Measurements from ENCODE around the gene ST3GAL2.
A peak's percentile ranks its signal among the peaks of the same experiment; 100 is the strongest.

Gene ST3GAL2

GRCh38 chr16:70438969-70439862 lies at the start of gene ST3GAL2:
Gene ST3GAL2, minus strand, starts transcription at chr16:70439100. Its CDS starts 40,570 bp downstream, at chr16:70398530.
- Histone ChIP-seq H3K9ac (ENCODE audit: low read depth, low read length) (peak within 1 kb of the TSS; percentile 73), H3K27ac (ENCODE audit: low read depth, low read length) (peak within 1 kb of the TSS; percentile 90), H3K4me3 (ENCODE audit: low read depth, low read length) (peak within 1 kb of the TSS; percentile 85), H3K9me3 (ENCODE audit: control insufficient read depth, insufficient read depth, low read length) (no peaks in the 10 kb centered on the region), H3K27me3 (ENCODE audit: control insufficient read depth, insufficient read depth, low read length) (no peaks in the 10 kb centered on the region), H3K36me3 (ENCODE audit: control insufficient read depth, insufficient read depth, low read length) (no peaks in the 10 kb centered on the region), H3K4me1 (ENCODE audit: control insufficient read depth, insufficient read depth, low read length) (peaks cover 25% of the 10 kb centered on the region)

- no peaks in the 10 kb centered on the region for H3K4me1 ChIP-seq (ENCODE audit: control insufficient read depth, insufficient read depth, low read length)
- H3K9ac ChIP-seq (ENCODE audit: low read depth, low read length): no peak overlapping the region
- H3K27me3 ChIP-seq (ENCODE audit: control insufficient read depth, insufficient read depth, low read length): no peaks in the 10 kb centered on the region
- H3K27ac ChIP-seq (ENCODE audit: low read depth, low read length): no peak overlapping the region
- H3K4me3 ChIP-seq (ENCODE audit: low read depth, low read length): no peak overlapping the region
- H3K36me3 ChIP-seq (ENCODE audit: control insufficient read depth, insufficient read depth, low read length): peaks cover 45% of the 10 kb centered on the region
- H3K9me3 ChIP-seq (ENCODE audit: control insufficient read depth, insufficient read depth, low read length): no peaks in the 10 kb centered on the region
Observed at GRCh38 chr16:70484867-70485266, 46.0 kb upstream of the ST3GAL2 start.

- H3K27me3 ChIP-seq (ENCODE audit: control insufficient read depth, insufficient read depth, low read length): no peaks in the 10 kb centered on the region
- H3K4me1 ChIP-seq (ENCODE audit: control insufficient read depth, insufficient read depth, low read length): peaks cover 5% of the 10 kb centered on the region; the same call in 1 of the 2 replicates
- H3K27ac ChIP-seq (ENCODE audit: low read depth, low read length): no peak overlapping the region
- H3K4me3 ChIP-seq (ENCODE audit: low read depth, low read length): no peak overlapping the region
- H3K9me3 ChIP-seq (ENCODE audit: control insufficient read depth, insufficient read depth, low read length): no peaks in the 10 kb centered on the region
- H3K36me3 ChIP-seq (ENCODE audit: control insufficient read depth, insufficient read depth, low read length): peaks cover 47% of the 10 kb centered on the region
- no peak overlapping the region for H3K9ac ChIP-seq (ENCODE audit: low read depth, low read length)
Observed at GRCh38 chr16:70483426-70483825, 44.5 kb upstream of the ST3GAL2 start.

GRCh38 chr16:70482624-70483023 lies 43.7 kb upstream of the ST3GAL2 start:
- H3K9ac ChIP-seq (ENCODE audit: low read depth, low read length): no peak overlapping the region
- H3K4me3 ChIP-seq (ENCODE audit: low read depth, low read length): no peak overlapping the region
- H3K9me3 ChIP-seq (ENCODE audit: control insufficient read depth, insufficient read depth, low read length): no peaks in the 10 kb centered on the region
- no peak overlapping the region for H3K27ac ChIP-seq (ENCODE audit: low read depth, low read length)
- peaks cover 47% of the 10 kb centered on the region for H3K36me3 ChIP-seq (ENCODE audit: control insufficient read depth, insufficient read depth, low read length)
- peaks cover 5% of the 10 kb centered on the region; the same call in 1 of the 2 replicates for H3K4me1 ChIP-seq (ENCODE audit: control insufficient read depth, insufficient read depth, low read length)
- no peaks in the 10 kb centered on the region for H3K27me3 ChIP-seq (ENCODE audit: control insufficient read depth, insufficient read depth, low read length)

- Histone ChIP-seq H3K9me3 (ENCODE audit: control insufficient read depth, insufficient read depth, low read length) (no peaks in the 10 kb centered on the region), H3K27ac (ENCODE audit: low read depth, low read length) (no peak overlapping the region), H3K36me3 (ENCODE audit: control insufficient read depth, insufficient read depth, low read length) (peaks cover 47% of the 10 kb centered on the region), H3K4me3 (ENCODE audit: low read depth, low read length) (no peak overlapping the region), H3K9ac (ENCODE audit: low read depth, low read length) (no peak overlapping the region), H3K4me1 (ENCODE audit: control insufficient read depth, insufficient read depth, low read length) (peaks cover 5% of the 10 kb centered on the region; the same call in 1 of the 2 replicates), H3K27me3 (ENCODE audit: control insufficient read depth, insufficient read depth, low read length) (no peaks in the 10 kb centered on the region)
Observed at GRCh38 chr16:70481929-70482536, 43.1 kb upstream of the ST3GAL2 start.

GRCh38 chr16:70480127-70481105 lies 41.5 kb upstream of the ST3GAL2 start:
- Histone ChIP-seq H3K36me3 (ENCODE audit: control insufficient read depth, insufficient read depth, low read length) (peaks cover 42% of the 10 kb centered on the region), H3K27ac (ENCODE audit: low read depth, low read length) (no peak overlapping the region), H3K9me3 (ENCODE audit: control insufficient read depth, insufficient read depth, low read length) (no peaks in the 10 kb centered on the region)

GRCh38 chr16:70478912-70479341 lies 40.0 kb upstream of the ST3GAL2 start:
- H3K36me3 ChIP-seq (ENCODE audit: control insufficient read depth, insufficient read depth, low read length): peaks cover 42% of the 10 kb centered on the region
- H3K9me3 ChIP-seq (ENCODE audit: control insufficient read depth, insufficient read depth, low read length): no peaks in the 10 kb centered on the region
- no peak overlapping the region for H3K4me3 ChIP-seq (ENCODE audit: low read depth, low read length)
- H3K9ac ChIP-seq (ENCODE audit: low read depth, low read length): no peak overlapping the region
- no peaks in the 10 kb centered on the region for H3K27me3 ChIP-seq (ENCODE audit: control insufficient read depth, insufficient read depth, low read length)
- peaks cover 5% of the 10 kb centered on the region; the same call in 1 of the 2 replicates for H3K4me1 ChIP-seq (ENCODE audit: control insufficient read depth, insufficient read depth, low read length)
- no peak overlapping the region for H3K27ac ChIP-seq (ENCODE audit: low read depth, low read length)

More at GRCh38 chr16:70480127-70481105, 41.5 kb upstream of the ST3GAL2 start:
- H3K9ac ChIP-seq (ENCODE audit: low read depth, low read length): no peak overlapping the region
- H3K27me3 ChIP-seq (ENCODE audit: control insufficient read depth, insufficient read depth, low read length): no peaks in the 10 kb centered on the region
- H3K4me3 ChIP-seq (ENCODE audit: low read depth, low read length): no peak overlapping the region
- peaks cover 5% of the 10 kb centered on the region; the same call in 1 of the 2 replicates for H3K4me1 ChIP-seq (ENCODE audit: control insufficient read depth, insufficient read depth, low read length)

GRCh38 chr16:70478169-70478568 lies 39.3 kb upstream of the ST3GAL2 start:
- no peak overlapping the region for H3K9ac ChIP-seq (ENCODE audit: low read depth, low read length)
- H3K4me1 ChIP-seq (ENCODE audit: control insufficient read depth, insufficient read depth, low read length): peaks cover 5% of the 10 kb centered on the region; the same call in 1 of the 2 replicates
- no peaks in the 10 kb centered on the region for H3K27me3 ChIP-seq (ENCODE audit: control insufficient read depth, insufficient read depth, low read length)
- H3K9me3 ChIP-seq (ENCODE audit: control insufficient read depth, insufficient read depth, low read length): no peaks in the 10 kb centered on the region
- peaks cover 35% of the 10 kb centered on the region for H3K36me3 ChIP-seq (ENCODE audit: control insufficient read depth, insufficient read depth, low read length)
- no peak overlapping the region for H3K4me3 ChIP-seq (ENCODE audit: low read depth, low read length)
- H3K27ac ChIP-seq (ENCODE audit: low read depth, low read length): no peak overlapping the region

GRCh38 chr16:70476272-70477020 lies 37.5 kb upstream of the ST3GAL2 start:
- Histone ChIP-seq H3K27ac (ENCODE audit: low read depth, low read length) (no peak overlapping the region), H3K4me3 (ENCODE audit: low read depth, low read length) (no peak overlapping the region)

More at GRCh38 chr16:70476272-70477020, 37.5 kb upstream of the ST3GAL2 start:
- Histone ChIP-seq H3K4me1 (ENCODE audit: control insufficient read depth, insufficient read depth, low read length) (peaks cover 5% of the 10 kb centered on the region; the same call in 1 of the 2 replicates), H3K36me3 (ENCODE audit: control insufficient read depth, insufficient read depth, low read length) (peaks cover 22% of the 10 kb centered on the region; the same call in 1 of the 2 replicates), H3K9ac (ENCODE audit: low read depth, low read length) (no peak overlapping the region), H3K9me3 (ENCODE audit: control insufficient read depth, insufficient read depth, low read length) (no peaks in the 10 kb centered on the region), H3K27me3 (ENCODE audit: control insufficient read depth, insufficient read depth, low read length) (no peaks in the 10 kb centered on the region)

All from HUES48 (cell line).